HG03025 (cell line): ENCODE data around the gene NDUFAF3.
"Not testable (repeated sequence)": the region's sequence is repeated elsewhere in the genome, so short reads cannot be mapped to it uniquely, and the experiment has no call there.

Source experiments
- ATAC-seq: cut with Tn5 transposase; IDR thresholded peaks from one replicate; pipeline ENCODE4 v1.9.1; 2021; ENCODE audit warnings: mild to moderate bottlenecking, moderate library complexity; ENCODE audit not compliant: unreplicated experiment, low FRiP score

The NDUFAF3 gene

GRCh38 chr3:48999085-48999858 is 22.6 kb upstream of the NDUFAF3 start:
- no peak for ATAC-seq

- no peak for ATAC-seq
Observed at GRCh38 chr3:49001155-49001554, 20.8 kb upstream of the NDUFAF3 start.

DNA sequence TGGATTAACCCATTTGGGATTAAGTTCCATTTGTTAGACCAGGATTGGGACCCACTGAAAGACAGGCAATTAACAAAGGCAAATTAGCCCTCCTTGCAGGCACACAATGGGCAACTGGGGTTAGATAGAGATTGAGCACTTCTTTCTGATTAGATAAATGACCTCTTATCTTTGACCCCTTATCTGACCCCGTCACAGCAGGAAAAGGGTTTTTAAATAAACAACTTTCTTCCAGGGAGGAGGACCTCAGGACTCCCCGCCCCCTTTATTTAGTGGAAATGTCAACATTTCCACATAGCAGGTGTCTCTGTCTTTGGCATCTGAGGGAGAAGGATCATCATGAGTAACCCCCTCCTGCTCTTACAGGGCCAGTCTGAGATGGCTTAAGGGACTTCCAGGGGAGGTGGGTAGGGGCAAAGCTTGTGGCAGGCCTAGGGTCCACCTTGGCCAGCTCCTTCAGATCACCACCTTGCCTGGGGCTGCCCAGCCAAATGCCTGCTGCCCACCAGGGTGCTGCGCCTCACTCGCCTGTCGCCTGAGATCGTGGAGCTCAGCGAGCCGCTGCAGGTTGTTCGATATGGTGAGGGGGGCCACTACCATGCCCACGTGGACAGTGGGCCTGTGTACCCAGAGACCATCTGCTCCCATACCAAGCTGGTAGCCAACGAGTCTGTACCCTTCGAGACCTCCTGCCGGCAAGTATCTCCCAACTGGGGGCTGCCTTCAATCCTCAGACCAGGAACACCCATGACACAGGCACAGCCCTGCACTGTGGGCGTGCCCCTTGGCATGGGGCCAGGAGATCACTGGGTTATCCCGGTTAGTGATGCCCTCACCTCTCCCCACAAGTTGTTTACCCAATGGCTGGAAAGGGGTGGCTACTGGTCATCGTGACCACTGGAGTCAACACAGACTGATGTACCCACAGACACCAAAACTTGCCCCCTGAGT is 17.3 kb upstream of the NDUFAF3 start:
- ATAC-seq, result no peak

DNA sequence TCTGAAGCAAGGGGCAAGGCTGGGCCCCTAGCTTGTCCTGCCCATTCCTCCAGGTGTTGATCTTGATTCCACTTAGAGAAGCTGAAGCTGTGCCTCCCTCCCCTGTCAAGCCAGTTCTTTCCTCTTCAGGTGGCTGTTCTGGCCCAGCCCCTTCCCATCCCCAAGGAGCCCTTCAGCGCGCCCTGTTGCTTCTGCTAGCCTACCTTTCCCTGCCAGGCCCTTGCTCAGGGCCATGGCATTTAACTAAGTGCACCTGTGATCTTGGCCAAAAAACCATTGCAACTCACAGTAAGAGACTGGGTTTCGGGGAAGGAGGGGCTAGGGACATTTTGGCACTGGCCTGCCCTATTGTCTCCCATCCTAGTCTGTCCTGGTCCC is 16.6 kb upstream of the NDUFAF3 start:
- no peak for ATAC-seq

GRCh38 chr3:49005998-49006397 is 15.9 kb upstream of the NDUFAF3 start:
- ATAC-seq, result no peak

- ATAC-seq, result no peak
Observed at GRCh38 chr3:49006408-49007067, 15.4 kb upstream of the NDUFAF3 start.

- ATAC-seq, result peak; percentile 71
Observed at GRCh38 chr3:49007068-49007770, 14.7 kb upstream of the NDUFAF3 start, which contains the start of gene WDR6. TSS of gene WDR6 (plus strand) at chr3:49007391. CDS start at chr3:49007432, 41 bp downstream.

- ATAC-seq, result peak; percentile 43
Observed at GRCh38 chr3:49007771-49008528, 14.0 kb upstream of the NDUFAF3 start.

DNA sequence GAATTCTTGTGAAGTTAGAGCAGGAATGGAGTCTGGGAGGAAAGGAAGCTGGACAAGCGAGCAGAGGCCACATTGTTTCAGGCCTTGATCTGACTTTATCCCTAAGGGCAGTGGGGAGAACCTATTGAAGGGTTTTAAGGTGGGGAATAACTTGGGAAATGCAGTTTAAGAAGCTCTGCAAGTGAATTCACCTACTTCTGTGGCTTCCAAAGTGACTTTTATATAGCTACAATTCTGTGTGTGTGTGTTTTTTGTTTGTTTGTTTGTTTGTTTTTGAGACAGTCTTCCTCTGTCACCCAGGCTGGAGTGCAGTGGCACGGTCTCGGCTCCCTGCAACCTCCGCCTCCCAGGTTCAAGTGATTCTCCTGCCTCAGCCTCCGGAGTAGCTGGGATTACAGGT is 13.3 kb upstream of the NDUFAF3 start:
- ATAC-seq, result not testable (repeated sequence)

GRCh38 chr3:49009396-49009795 is 12.5 kb upstream of the NDUFAF3 start:
- ATAC-seq, result no peak

DNA sequence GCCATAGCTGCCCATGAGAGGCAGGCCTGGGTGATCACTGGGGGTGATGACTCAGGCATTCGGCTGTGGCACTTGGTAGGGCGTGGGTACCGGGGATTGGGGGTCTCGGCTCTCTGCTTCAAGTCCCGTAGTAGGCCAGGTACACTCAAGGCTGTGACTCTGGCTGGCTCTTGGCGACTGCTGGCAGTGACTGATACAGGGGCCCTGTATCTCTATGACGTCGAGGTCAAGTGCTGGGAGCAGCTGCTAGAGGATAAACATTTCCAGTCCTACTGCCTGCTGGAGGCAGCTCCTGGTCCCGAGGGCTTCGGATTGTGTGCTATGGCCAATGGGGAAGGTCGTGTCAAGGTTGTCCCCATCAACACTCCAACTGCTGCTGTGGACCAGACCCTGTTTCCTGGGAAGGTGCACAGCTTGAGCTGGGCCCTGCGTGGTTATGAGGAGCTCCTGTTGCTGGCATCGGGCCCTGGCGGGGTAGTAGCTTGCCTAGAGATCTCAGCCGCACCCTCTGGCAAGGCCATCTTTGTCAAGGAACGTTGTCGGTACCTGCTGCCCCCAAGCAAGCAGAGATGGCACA is 9.4 kb upstream of the NDUFAF3 start:
- ATAC-seq, result no peak

DNA sequence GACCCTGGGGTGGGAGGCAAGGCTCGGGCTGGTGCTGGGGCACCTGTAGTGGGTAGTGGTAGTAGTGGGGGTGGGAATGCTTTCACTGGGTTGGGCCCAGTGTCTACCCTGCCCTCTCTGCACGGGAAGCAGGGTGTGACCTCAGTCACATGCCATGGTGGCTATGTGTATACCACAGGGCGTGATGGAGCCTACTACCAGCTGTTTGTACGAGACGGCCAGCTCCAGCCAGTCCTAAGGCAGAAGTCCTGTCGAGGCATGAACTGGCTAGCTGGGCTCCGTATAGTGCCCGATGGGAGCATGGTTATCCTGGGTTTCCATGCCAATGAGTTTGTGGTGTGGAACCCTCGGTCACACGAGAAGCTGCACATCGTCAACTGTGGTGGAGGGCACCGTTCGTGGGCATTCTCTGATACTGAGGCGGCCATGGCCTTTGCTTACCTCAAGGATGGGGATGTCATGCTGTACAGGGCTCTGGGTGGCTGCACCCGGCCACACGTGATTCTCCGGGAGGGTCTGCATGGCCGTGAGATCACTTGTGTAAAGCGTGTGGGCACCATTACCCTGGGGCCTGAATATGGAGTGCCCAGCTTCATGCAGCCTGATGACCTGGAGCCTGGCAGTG is 8.7 kb upstream of the NDUFAF3 start:
- no peak for ATAC-seq

DNA sequence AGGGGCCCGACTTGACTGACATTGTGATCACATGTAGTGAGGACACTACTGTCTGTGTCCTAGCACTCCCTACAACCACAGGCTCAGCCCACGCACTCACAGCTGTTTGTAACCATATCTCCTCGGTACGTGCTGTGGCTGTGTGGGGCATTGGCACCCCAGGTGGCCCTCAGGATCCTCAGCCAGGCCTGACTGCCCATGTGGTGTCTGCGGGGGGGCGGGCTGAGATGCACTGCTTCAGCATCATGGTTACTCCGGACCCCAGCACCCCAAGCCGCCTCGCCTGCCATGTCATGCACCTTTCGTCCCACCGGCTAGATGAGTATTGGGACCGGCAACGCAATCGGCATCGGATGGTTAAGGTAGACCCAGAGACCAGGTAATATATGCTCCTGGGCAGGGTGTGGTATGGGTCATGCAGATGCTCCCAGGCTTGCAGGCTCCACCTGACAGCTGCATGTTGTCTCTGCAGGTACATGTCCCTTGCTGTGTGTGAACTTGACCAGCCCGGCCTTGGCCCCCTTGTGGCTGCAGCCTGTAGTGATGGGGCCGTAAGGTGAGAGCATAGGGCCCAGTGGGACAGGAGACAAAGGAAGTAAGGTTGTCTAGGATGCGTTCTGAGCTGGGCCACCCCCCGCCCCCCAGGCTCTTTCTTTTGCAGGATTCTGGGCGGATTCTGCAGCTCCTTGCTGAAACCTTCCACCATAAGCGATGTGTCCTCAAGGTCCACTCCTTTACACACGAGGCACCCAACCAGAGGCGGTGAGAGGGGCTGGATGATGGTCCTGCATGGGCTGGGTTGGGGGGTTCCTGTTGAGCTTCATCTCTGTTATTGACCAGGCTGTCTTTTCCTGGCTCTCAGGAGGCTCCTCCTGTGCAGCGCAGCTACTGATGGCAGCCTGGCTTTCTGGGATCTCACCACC is 7.9 kb upstream of the NDUFAF3 start:
- no peak for ATAC-seq

GRCh38 chr3:49015072-49015471 is 6.8 kb upstream of the NDUFAF3 start:
- no peak for ATAC-seq

DNA sequence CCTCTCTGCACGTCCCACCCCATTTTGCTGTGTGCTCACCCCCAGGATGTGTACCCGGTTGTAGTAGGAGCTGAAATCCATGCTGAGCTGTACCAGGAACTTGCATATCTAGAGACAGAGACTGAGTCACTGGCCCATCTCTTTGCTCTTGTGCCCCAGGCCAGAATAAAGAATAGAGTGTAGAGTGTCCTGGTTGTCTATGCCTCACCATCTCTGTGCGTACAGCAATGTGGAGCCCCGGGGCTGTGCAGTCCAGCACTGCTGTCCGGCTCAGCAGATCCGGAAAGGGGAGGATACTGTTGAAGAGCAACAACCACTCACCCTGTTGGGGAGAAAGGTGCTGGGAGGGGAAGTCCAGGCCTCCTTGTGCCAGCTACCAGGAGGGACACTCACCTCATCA is 6.2 kb upstream of the NDUFAF3 start:
- no peak for ATAC-seq

DNA sequence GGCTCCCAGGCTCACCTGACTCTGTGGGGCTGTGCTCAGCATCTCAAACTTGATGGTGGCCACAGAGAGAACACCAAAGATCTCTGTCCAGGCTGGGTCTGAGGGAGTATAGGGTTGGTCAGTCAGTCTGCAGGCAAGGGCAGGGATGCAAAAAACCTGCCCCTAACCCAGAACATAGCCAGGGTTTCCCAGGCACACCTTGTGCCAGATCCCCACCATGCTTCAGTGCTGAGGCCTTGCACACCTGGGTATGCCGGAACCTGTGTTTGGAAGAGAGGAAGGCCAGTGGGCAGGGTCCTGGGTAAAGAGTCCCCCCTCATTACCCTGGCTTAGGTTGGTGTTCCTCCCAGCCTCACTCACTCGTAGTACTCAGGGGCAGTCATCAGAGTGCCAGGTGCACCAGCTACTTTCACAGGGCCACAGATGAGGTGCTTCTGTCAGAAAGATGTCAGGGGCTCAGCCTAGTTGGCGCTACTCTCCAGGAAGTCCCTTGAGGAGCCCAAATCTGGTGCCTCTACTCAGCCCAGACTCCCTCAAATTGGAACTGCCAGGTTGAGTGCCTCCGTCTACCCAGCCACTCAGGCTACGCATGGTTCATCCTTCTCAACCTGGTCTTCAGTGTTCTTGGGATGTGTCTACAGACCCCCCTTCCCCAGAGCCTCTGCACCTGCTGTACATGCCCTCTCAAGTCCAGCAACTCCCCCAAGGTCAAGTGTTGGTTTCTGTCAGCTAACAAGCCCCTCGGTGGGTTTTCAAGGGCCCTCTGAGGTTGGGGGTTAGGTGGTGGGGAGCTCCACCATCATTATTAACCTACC is 5.3 kb upstream of the NDUFAF3 start:
- ATAC-seq, result no peak
